DMS153 treated with DMSO at 0.1 percent for 48 hours (cell line): ENCODE results near the gene HLCS.
"Not testable (repeated sequence)": the region's sequence is repeated elsewhere in the genome, so short reads cannot be mapped to it uniquely, and the experiment has no call there.

Source experiments
- DNase-seq: peaks from one replicate; lab custom pipeline; 2025; ENCODE audit not compliant: unreplicated experiment; lab: John Stamatoyannopoulos, UW

Gene HLCS

GRCh38 chr21:36816026-36816425, 150.4 kb downstream of the HLCS start:
- DNase-seq, result not testable (repeated sequence)

GRCh38 chr21:36815284-36815683, 151.2 kb downstream of the HLCS start:
- DNase-seq, result no peak

- DNase-seq, result no peak
These were observed 153.4 kb downstream of the HLCS start for GRCh38 chr21:36813052-36813451.

GRCh38 chr21:36811762-36812161, 154.7 kb downstream of the HLCS start:
- no peak for DNase-seq

- DNase-seq, result no peak
These were observed 156.0 kb downstream of the HLCS start for GRCh38 chr21:36810443-36810842.

- DNase-seq, result no peak
These were observed 159.0 kb downstream of the HLCS start for GRCh38 chr21:36807422-36807928.

GRCh38 chr21:36806103-36806502, 160.4 kb downstream of the HLCS start:
- no peak for DNase-seq

- no peak for DNase-seq
These were observed 161.4 kb downstream of the HLCS start for GRCh38 chr21:36804874-36805611.

GRCh38 chr21:36803816-36804439, 162.5 kb downstream of the HLCS start:
- DNase-seq, result no peak

GRCh38 chr21:36803051-36803645, 163.3 kb downstream of the HLCS start:
- DNase-seq, result no peak

GRCh38 chr21:36800734-36801133, 165.7 kb downstream of the HLCS start:
- no peak for DNase-seq

GRCh38 chr21:36799869-36800268, 166.6 kb downstream of the HLCS start:
- no peak for DNase-seq

GRCh38 chr21:36798491-36798890, 168.0 kb downstream of the HLCS start:
- no peak for DNase-seq

- DNase-seq, result no peak
These were observed 170.4 kb downstream of the HLCS start for GRCh38 chr21:36796070-36796469.

GRCh38 chr21:36792505-36792967, 173.9 kb downstream of the HLCS start:
- DNase-seq, result no peak

GRCh38 chr21:36791695-36792470, 174.6 kb downstream of the HLCS start:
- no peak for DNase-seq

GRCh38 chr21:36791180-36791579, 175.3 kb downstream of the HLCS start:
- DNase-seq, result no peak

- DNase-seq, result no peak
These were observed 175.9 kb downstream of the HLCS start for GRCh38 chr21:36790616-36791015.

- no peak for DNase-seq
These were observed 178.3 kb downstream of the HLCS start for GRCh38 chr21:36788120-36788638.

GRCh38 chr21:36786186-36786585, 180.3 kb downstream of the HLCS start:
- no peak for DNase-seq

GRCh38 chr21:36785615-36786014, 180.9 kb downstream of the HLCS start:
- DNase-seq, result no peak
